ENCODE measurements around the gene APOM. TPM values are rescaled to one million over a fixed set of nuclear protein-coding genes. Genes with fewer than 3 reads are reported as not detected.

APOM gene
- total RNA-seq, 4 donors from 2014 or later, result 2.2 to 5.5 TPM; not detected in 2

DNA sequence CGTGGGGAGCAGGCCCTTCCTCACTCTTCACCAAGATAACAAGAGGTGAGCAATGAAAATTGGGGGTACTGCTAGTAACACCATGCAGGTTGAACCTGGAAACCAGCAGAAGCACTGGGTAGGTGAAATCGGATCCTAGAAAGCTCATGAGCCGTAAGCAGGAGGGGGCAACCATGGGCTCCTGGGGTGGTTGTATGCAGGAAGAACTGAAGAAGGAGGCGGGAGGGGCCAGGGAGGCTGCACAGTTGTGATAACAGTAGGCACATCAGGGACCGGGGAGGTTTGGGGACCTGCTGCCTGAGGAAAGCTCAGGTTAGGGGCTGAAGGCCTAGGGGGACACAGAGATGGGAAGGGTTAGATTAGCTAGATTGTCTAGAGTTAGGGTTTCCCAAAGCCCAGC lies 30.8 kb downstream of the APOM start:
- H3K4me1 ChIP-seq, result peaks cover 3 to 14% (median 4%) of the 10 kb centered on the region in 4 donors
- intact Hi-C loops (cut with DNase I; ENCODE audit: low total_unique reads), result loop anchor here (10.0 kb wide), 1 partner anchor 148 kb away; no protein-coding TSS in a partner anchor
- WGBS, 2 donors (ENCODE audit: low coverage in 1 of 2), result 61 to 87% methylated on average over 3 to 5 of the region's 5 CpGs
- H3K27ac ChIP-seq, result no peak overlapping the region
- no peak overlapping the region for H3K4me3 ChIP-seq
- in situ Hi-C loops (cut with MboI; ENCODE audit: low pct_ligation_motif_present in 1 of 4, low pct_unique_long_range_greater_than_20kb in 1 of 4, low sequenced_read_pairs in 3 of 4), result loop anchor here in 2 of 4 donors (5.0 to 10.0 kb wide), 2 partner anchors 78 to 81 kb away; partner anchors contain the start of gene SAPCD1 (in 1 of the 2)
- peaks cover 0 to 28% (median 14%) of the 10 kb centered on the region in 4 donors for H3K36me3 ChIP-seq
- TF ChIP-seq, protein P1, sequence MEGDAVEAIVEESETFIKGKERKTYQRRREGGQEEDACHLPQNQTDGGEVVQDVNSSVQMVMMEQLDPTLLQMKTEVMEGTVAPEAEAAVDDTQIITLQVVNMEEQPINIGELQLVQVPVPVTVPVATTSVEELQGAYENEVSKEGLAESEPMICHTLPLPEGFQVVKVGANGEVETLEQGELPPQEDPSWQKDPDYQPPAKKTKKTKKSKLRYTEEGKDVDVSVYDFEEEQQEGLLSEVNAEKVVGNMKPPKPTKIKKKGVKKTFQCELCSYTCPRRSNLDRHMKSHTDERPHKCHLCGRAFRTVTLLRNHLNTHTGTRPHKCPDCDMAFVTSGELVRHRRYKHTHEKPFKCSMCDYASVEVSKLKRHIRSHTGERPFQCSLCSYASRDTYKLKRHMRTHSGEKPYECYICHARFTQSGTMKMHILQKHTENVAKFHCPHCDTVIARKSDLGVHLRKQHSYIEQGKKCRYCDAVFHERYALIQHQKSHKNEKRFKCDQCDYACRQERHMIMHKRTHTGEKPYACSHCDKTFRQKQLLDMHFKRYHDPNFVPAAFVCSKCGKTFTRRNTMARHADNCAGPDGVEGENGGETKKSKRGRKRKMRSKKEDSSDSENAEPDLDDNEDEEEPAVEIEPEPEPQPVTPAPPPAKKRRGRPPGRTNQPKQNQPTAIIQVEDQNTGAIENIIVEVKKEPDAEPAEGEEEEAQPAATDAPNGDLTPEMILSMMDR (IDR thresholded peaks at IDR 0.05), result no peak
- TF ChIP-seq POLR2A (IDR thresholded peaks at IDR 0.05) (no peak), POLR2AphosphoS5 (IDR thresholded peaks at IDR 0.05) (no peak), EP300 (IDR thresholded peaks at IDR 0.05; ENCODE audit: low read depth) (no peak)
- no peaks in the 10 kb centered on the region for H3K9me3 ChIP-seq
- no peaks in the 10 kb centered on the region for H3K27me3 ChIP-seq
- no peak for DNase-seq

DNA sequence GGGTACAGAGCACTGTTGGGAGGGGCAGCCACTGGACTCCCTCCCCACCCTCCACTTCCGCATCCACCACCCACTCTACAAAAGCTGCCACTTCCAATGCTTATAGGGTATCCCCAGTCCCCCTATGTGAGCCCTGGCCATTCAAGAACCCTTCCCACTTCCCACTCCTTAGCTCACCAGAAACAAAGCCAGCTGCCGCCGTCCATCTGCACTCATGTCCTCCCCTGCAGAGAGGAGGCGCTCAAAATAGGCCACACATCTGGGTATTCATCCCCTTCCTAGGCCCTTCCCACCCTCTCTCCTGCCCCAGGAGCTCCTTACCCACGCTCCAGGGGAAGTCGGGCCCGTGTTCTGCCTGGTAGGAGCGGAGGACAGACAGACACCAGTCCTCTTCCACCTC lies 31.6 kb downstream of the APOM start:
- intact Hi-C loops (cut with DNase I; ENCODE audit: low total_unique reads), result loop anchor here (10.0 kb wide), 1 partner anchor 147 kb away; no protein-coding TSS in a partner anchor
- 87 to 89% methylated on average over 7 to 8 of the region's 8 CpGs for WGBS, 2 donors (ENCODE audit: low coverage in 1 of 2)

DNA sequence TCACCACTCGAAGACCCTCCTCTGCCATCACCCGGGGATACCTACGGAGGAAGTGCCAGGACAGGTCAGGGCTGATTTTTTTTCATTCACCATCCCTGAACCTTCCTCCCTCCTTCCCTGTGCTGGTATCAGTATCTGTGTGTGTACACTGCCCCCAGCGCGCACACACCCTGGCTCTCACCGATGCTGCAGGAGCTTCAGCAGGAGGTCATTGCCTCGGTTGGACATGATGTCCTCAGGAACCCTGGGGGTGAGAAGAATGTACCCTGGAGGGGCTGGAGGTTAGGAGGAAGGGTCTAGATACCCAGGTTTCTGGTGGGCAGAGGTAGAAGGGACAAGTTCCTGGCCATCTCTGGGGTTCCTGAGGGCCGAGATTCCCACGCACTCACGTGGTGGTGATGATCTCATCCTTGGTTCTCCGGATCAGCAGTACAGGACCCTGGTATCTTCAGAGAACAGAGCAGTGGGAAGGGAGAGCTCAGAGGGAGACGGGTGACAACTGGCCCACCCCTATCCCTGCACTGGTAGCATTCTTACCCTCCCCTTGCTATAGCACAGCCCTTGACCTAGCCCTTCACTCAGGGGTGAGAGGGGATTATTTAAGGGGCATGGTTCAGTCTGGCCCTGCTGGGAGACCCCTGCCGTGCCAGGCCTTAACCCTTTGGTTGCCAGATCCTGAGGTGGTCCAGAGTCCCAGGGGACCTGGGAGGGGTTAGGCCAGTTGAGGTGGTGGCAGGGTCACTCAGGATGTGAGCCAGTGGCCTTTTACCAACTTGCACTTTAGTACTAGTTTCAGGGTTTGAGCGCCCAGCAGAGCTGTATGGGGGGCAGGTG lies 32.4 kb downstream of the APOM start:
- no peaks in the 10 kb centered on the region for H3K27me3 ChIP-seq
- H3K4me1 ChIP-seq, result peaks cover 0 to 4% (median 0%) of the 10 kb centered on the region in 4 donors
- no peak overlapping the region for H3K4me3 ChIP-seq
- no peak for DNase-seq
- H3K36me3 ChIP-seq, result peaks cover 0 to 39% (median 18%) of the 10 kb centered on the region in 4 donors
- no peak for TF ChIP-seq POLR2AphosphoS5 (IDR thresholded peaks at IDR 0.05)
- TF ChIP-seq, protein P1 (IDR thresholded peaks at IDR 0.05), result no peak
- TF ChIP-seq POLR2A (IDR thresholded peaks at IDR 0.05), result no peak
- no peak for TF ChIP-seq EP300 (IDR thresholded peaks at IDR 0.05; ENCODE audit: low read depth)
- H3K27ac ChIP-seq, result no peak overlapping the region
- H3K9me3 ChIP-seq, result no peaks in the 10 kb centered on the region
- 79 to 88% methylated on average over 2 to 14 of the region's 14 CpGs for whole genome bisulfite sequencing, 2 donors (ENCODE audit: low coverage in 1 of 2)
- in situ Hi-C loops (cut with MboI; ENCODE audit: low pct_ligation_motif_present in 1 of 4, low pct_unique_long_range_greater_than_20kb in 1 of 4, low sequenced_read_pairs in 3 of 4), result loop anchor here in 2 of 4 donors (5.0 to 10.0 kb wide), 2 partner anchors 77 to 79 kb away; partner anchors contain the start of gene SAPCD1 (in 1 of the 2)
- intact Hi-C loops (cut with DNase I; ENCODE audit: low total_unique reads), result loop anchor here (10.0 kb wide), 1 partner anchor 147 kb away; no protein-coding TSS in a partner anchor

More for the DNA sequence above, 31.6 kb downstream of the APOM start:
- Histone ChIP-seq H3K36me3 (peaks cover 0 to 34% (median 16%) of the 10 kb centered on the region in 4 donors), H3K27ac (no peak overlapping the region), H3K9me3 (no peaks in the 10 kb centered on the region), H3K4me3 (no peak overlapping the region), H3K4me1 (peaks cover 0 to 6% (median 0%) of the 10 kb centered on the region in 4 donors), H3K27me3 (no peaks in the 10 kb centered on the region)
- in situ Hi-C loops (cut with MboI; ENCODE audit: low pct_ligation_motif_present in 1 of 4, low pct_unique_long_range_greater_than_20kb in 1 of 4, low sequenced_read_pairs in 3 of 4), result loop anchor here in 2 of 4 donors (5.0 to 10.0 kb wide), 2 partner anchors 77 to 80 kb away; partner anchors contain the start of gene SAPCD1 (in 1 of the 2)
- TF ChIP-seq, protein P1 (IDR thresholded peaks at IDR 0.05), result no peak
- TF ChIP-seq POLR2AphosphoS5 (IDR thresholded peaks at IDR 0.05) (no peak), EP300 (IDR thresholded peaks at IDR 0.05; ENCODE audit: low read depth) (no peak), POLR2A (IDR thresholded peaks at IDR 0.05) (no peak)
- DNase-seq, result no peak

Measured in transverse colon (tissue), 4 donors.